Epidermal melanocyte (primary cell): Measurements from ENCODE around the gene LCP2.
"Not testable (repeated sequence)": the region's sequence is repeated elsewhere in the genome, so short reads cannot be mapped to it uniquely, and the experiment has no call there.

Experiments
- DNase-seq: peaks from one replicate; pipeline ENCODE4 v3.0.0; 2011; ENCODE audit warnings: low spot score; ENCODE audit not compliant: insufficient read length

LCP2 gene

GRCh38 chr5:170250810-170251317 is 46.7 kb downstream of the LCP2 start:
- DNase-seq = no peak

DNA sequence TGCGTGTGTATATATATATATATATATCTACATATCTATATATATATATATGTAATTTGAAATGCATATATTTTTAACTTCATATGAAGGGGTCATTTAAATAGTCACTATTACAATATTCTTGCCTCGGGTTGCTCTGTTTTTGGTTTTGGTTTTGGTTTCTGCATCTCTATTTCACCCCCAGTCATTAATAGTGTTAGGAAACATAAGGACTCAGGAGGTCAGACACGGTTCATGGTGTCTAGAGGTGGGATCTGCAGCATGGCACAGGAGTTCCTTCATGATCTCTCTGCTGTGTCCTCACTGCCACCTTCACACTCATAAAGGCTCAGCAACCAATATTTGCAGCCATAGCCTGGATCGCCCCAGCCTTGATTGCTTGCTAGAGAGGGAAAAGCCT is 48.2 kb downstream of the LCP2 start:
- no peak for DNase-seq

DNA sequence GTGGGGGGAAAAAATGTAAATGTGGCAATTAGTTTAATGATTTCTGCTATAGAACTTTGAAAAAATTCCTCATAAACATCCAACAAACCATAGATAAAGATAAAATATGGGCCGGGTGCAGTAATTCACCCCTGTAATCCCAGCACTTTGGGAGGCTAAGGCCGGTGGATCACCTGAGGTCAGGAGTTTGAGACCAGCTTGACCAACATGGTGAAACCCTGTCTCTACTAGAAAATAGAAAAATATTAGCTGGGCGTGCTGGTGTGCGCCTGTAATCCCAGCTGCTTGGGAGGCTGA is 48.7 kb downstream of the LCP2 start:
- not testable (repeated sequence) for DNase-seq

DNA sequence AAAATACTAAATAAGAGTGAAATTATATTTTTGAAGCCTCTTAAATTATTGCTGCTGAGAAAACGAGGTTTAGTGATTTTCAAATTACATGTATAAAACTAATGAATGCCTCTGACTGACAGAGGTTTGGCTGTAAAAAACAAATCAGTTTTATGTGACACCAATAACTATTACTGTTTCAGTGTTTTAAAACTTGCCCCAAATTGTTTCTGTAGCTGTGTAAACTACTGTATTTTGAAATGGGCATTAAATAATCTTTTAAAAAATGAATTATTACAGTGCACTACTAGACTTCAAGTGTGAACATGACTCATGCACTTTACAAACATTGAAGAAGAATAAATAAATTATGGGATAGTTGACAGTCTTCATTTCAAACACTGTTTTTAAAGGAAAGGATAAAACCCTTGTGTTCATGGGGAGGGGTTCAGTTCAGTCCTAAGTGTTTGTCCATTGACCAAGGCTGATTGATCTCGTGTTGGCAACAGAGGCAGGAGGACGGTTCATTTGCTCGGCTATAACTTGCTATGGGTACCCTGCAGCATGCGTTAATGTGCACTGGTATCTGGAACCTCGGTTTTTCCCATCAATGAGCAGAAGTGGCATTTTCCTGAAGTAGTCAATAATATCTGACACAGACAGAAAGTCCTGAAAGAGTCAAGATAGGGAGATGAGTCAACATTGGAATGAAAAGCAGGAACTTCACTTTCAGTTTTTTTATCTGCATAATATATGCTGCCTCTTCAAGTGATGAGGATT is 49.2 kb downstream of the LCP2 start:
- DNase-seq = no peak

DNA sequence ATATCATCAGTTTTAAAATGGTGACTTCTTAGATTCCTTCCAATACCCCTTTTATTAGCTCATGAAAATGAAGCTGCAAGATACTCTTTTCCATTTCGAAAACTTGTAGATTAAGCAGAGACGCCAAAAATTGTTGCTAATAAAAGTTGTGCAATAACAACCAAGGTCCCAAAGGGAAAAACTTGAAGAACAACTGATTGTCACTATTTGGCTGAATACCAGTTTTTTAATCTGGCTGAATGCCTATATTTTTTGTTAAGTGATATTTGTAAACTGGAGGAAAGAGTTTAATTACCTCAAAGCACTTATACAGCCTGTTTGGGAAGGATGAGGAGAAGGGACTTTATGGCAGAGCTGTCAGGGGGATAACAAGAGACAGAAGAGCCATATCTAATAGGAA is 50.2 kb downstream of the LCP2 start:
- no peak for DNase-seq

DNA sequence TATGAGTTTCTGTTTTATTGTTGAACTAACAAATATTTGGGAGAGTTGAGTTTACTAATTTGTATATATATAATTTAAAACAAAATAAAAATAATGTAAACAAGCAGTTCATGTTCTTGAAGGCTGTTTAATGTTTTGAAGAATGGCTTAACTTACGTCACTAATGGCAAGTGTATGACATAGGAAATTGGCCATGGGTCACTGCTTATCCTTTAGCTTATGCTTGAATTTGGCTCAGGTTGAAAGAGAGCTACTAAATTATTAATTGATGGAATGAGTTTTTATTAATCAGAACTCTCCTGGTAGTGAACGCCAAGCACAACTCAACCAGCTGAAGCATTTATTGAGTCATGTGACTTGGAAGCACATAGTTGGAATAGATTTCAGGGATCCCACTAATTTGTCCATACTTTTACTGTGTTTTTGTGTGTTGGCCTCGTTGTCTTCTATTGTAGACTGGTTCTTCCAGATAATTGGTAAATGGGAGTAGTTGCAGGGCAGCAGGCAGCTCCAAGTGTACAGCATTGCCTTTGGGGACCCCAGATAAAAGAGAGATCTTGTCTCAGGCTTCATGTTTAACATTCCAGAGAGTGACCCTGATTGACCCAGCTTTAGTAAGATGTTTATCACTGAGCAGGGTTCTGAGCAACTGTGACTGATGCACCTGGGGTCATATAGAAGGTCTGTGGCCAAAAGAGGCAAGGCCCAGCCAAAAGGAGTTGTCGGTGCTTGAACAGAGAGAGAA is 51.3 kb downstream of the LCP2 start:
- DNase-seq = no peak

DNA sequence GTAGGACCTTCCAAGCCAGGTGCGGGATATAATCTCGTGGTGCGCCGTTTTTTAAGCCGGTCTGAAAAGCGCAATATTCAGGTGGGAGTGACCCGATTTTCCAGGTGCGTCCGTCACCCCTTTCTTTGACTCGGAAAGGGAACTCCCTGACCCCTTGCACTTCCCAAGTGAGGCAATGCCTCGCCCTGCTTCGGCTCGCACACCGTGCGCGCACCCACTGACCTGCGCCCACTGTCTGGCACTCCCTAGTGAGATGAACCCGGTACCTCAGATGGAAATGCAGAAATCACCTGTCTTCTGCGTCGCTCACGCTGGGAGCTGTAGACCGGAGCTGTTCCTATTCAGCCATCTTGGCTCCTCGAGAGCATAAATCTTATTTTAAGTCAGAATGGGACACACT is 52.1 kb downstream of the LCP2 start:
- not testable (repeated sequence) for DNase-seq

- DNase-seq = no peak
Measured at GRCh38 chr5:170238456-170239196, 59.0 kb downstream of the LCP2 start.

- no peak for DNase-seq
Measured at GRCh38 chr5:170235876-170236864, 61.4 kb downstream of the LCP2 start.

- DNase-seq = no peak
Measured at GRCh38 chr5:170233358-170233892, 64.2 kb downstream of the LCP2 start.

GRCh38 chr5:170232786-170233185 is 64.8 kb downstream of the LCP2 start, which contains the start of gene C5orf58:
Gene C5orf58 (plus strand): TSS chr5:170232985. CDS start chr5:170234977, 1,992 bp downstream.
- DNase-seq = no peak

GRCh38 chr5:170228762-170229435 is 68.7 kb downstream of the LCP2 start:
- no peak for DNase-seq

- no peak for DNase-seq
Measured at GRCh38 chr5:170226661-170227060, 70.9 kb downstream of the LCP2 start.

- DNase-seq = no peak
Measured at GRCh38 chr5:170226129-170226615, 71.4 kb downstream of the LCP2 start.

- DNase-seq = peak; percentile 71
Measured at GRCh38 chr5:170225326-170226128, 72.0 kb downstream of the LCP2 start.

DNA sequence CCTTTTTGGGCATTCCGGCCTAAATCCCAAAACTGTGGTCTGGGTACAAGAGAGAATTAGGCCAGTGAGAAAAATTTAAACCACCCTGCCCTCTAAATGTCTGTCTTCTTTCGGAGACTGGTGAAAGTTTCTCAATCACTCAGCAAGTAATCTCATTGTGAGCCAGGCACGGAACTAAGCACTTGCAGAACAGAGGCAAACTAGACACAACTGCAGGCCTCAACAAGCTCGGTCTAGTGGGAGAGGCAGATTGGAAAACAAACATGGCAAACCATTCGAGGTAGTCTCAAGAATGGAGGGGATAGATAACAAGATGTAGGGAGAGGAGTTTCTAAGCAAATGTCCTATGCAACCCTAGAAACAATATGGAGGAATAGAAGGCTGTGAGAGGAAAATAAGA is 73.7 kb downstream of the LCP2 start:
- DNase-seq = no peak

DNA sequence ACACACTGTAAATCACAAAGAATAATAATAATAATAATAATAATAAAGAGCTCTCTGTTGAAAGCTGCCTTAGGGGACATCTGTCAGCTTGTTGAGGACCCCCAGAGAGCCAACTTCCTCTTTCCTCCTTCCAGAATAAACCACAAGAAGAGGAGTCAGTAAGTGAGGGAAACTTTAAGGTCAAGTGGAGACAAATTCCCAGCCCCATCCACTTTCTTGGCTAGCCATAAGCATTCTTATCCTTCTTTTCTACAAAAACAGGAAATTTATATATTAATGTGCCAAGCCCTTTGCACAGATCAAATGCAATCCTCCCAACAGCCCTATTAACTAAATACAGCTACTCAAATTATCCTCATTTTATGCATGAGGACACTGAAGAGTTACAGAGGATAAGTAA is 74.2 kb downstream of the LCP2 start:
- no peak for DNase-seq

GRCh38 chr5:170221327-170221741 is 76.2 kb downstream of the LCP2 start:
- peak; percentile 72 for DNase-seq

DNA sequence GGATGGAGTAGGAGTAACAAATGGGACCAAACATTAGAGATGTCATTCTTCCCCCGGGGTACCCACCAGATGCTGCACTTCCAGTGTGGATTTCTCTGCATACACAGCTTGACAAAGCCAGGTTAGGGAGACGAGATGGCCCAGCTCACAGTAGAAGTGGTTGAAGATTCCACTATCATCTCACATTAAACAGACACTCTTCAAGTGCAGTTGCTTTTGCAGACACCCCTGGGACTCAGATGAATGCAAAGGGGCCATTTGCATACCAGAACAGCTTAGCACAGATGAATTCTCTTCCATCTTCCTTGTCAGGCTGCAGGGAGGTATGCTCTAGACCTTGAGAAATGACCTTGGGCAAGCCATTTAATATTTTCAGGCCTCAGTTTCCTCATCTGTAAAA is 77.4 kb downstream of the LCP2 start:
- no peak for DNase-seq
